ENCODE results near the gene MERTK. TPM values are rescaled to one million over a fixed set of nuclear protein-coding genes. Genes with fewer than 3 reads are reported as not detected.

The MERTK gene
- total and polyA plus RNA-seq, 2 of the 13 experiments (the other 11 are each of a cell fraction or from before 2014, with no cell fraction given) = 37.3 to 44.7 TPM

DNA sequence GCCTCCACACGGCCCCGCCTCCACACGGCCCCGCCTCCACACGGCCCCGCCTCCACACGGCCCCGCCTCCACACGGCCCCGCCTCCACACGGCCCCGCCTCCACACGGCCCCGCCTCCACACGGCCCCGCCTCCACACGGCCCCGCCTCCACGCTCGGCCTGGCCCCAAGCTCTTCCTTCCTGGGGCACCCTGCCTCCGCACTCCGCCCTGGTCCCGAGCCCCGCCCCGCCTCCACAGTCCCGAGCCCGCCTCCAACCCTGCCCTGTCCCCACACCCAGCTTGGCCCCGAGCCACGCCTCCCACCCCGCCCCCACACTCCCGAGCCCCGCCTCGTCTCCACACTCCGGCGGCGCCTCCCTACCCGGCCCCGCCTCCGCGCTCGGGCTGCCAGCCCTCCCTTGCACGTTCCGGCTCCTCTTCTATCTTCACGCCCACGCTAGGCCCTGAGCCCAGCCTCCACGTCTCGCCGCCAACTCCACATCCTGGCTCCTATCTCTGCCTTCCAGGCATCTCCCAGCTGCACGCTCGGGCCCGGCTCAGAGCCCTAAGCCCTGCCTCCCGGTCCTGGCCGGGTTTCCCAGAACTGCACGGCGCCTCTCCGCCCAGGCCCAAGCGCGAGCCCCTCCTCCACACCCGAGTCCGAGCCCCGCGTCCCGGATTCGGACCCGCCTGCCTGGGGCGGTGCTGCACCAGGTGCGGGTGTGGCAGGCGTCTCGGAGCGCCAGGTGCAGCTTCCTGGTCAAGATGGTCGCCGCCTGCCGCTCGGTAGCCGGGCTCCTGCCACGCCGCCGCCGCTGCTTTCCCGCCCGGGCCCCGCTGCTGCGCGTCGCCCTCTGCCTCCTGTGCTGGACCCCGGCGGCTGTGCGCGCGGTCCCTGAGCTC is 156.7 kb downstream of the MERTK start, which contains the start of gene TMEM87B (continued):
- TF ChIP-seq NR1H2 (CRISPR knock-in tag; IDR thresholded peaks at IDR 0.05; ENCODE audit: borderline replicate concordance, low read depth) = no peak
- peak; percentile 49; the same call in 1 of the 2 replicates for TF ChIP-seq KLF12 (CRISPR knock-in tag; IDR thresholded peaks at IDR 0.05; ENCODE audit: borderline replicate concordance)
- TF ChIP-seq, protein P1, sequence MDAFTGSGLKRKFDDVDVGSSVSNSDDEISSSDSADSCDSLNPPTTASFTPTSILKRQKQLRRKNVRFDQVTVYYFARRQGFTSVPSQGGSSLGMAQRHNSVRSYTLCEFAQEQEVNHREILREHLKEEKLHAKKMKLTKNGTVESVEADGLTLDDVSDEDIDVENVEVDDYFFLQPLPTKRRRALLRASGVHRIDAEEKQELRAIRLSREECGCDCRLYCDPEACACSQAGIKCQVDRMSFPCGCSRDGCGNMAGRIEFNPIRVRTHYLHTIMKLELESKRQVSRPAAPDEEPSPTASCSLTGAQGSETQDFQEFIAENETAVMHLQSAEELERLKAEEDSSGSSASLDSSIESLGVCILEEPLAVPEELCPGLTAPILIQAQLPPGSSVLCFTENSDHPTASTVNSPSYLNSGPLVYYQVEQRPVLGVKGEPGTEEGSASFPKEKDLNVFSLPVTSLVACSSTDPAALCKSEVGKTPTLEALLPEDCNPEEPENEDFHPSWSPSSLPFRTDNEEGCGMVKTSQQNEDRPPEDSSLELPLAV (CRISPR knock-in tag; conservative IDR thresholded peaks at IDR 0.05; ENCODE audit: low read depth) = 0 out of 2 replicates have a peak, but pooled peaks have one; percentile 33
- TF ChIP-seq HNRNPL (IDR thresholded peaks at IDR 0.05; ENCODE audit: low read depth, low read length) = 0 out of 2 replicates have a peak, but pooled peaks have one; percentile 28
- TF ChIP-seq PHF21A (CRISPR knock-in tag; IDR thresholded peaks at IDR 0.05) = peak; percentile 64; the same call in 1 of the 2 replicates
- no peak for TF ChIP-seq ZNF670 (CRISPR knock-in tag; IDR thresholded peaks at IDR 0.05; ENCODE audit: borderline replicate concordance)
- TF ChIP-seq, protein P2, sequence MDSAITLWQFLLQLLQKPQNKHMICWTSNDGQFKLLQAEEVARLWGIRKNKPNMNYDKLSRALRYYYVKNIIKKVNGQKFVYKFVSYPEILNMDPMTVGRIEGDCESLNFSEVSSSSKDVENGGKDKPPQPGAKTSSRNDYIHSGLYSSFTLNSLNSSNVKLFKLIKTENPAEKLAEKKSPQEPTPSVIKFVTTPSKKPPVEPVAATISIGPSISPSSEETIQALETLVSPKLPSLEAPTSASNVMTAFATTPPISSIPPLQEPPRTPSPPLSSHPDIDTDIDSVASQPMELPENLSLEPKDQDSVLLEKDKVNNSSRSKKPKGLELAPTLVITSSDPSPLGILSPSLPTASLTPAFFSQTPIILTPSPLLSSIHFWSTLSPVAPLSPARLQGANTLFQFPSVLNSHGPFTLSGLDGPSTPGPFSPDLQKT (CRISPR knock-in tag; IDR thresholded peaks at IDR 0.05; ENCODE audit: borderline replicate concordance) = 0 out of 2 replicates have a peak, but pooled peaks have one; percentile 38
- no peak for TF ChIP-seq GATAD1 (CRISPR knock-in tag; IDR thresholded peaks at IDR 0.05)
- TF ChIP-seq, protein P3, sequence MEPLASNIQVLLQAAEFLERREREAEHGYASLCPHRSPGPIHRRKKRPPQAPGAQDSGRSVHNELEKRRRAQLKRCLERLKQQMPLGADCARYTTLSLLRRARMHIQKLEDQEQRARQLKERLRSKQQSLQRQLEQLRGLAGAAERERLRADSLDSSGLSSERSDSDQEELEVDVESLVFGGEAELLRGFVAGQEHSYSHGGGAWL (CRISPR knock-in tag; IDR thresholded peaks at IDR 0.05) = peak; percentile 87
- TF ChIP-seq, protein P4, sequence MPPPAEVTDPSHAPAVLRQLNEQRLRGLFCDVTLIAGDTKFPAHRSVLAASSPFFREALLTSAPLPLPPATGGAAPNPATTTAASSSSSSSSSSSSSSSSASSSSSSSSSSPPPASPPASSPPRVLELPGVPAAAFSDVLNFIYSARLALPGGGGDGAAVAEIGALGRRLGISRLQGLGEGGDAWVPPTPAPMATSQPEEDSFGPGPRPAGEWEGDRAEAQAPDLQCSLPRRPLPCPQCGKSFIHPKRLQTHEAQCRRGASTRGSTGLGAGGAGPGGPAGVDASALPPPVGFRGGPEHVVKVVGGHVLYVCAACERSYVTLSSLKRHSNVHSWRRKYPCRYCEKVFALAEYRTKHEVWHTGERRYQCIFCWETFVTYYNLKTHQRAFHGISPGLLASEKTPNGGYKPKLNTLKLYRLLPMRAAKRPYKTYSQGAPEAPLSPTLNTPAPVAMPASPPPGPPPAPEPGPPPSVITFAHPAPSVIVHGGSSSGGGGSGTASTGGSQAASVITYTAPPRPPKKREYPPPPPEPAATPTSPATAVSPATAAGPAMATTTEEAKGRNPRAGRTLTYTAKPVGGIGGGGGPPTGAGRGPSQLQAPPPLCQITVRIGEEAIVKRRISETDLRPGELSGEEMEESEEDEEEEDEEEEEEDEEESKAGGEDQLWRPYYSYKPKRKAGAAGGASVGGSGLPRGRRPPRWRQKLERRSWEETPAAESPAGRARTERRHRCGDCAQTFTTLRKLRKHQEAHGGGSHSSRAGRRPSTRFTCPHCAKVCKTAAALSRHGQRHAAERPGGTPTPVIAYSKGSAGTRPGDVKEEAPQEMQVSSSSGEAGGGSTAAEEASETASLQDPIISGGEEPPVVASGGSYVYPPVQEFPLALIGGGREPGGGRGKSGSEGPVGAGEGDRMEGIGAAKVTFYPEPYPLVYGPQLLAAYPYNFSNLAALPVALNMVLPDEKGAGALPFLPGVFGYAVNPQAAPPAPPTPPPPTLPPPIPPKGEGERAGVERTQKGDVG (CRISPR knock-in tag; IDR thresholded peaks at IDR 0.05; ENCODE audit: borderline replicate concordance) = no peak
- TF ChIP-seq RCOR2 (CRISPR knock-in tag; IDR thresholded peaks at IDR 0.05) = no peak
- TF ChIP-seq NFKBIZ (CRISPR knock-in tag; IDR thresholded peaks at IDR 0.05) = no peak; the same call in 1 of the 2 replicates
- no peak; the same call in 1 of the 2 replicates for TF ChIP-seq ZNF331 (CRISPR knock-in tag; IDR thresholded peaks at IDR 0.05)
- TF ChIP-seq, protein P5, sequence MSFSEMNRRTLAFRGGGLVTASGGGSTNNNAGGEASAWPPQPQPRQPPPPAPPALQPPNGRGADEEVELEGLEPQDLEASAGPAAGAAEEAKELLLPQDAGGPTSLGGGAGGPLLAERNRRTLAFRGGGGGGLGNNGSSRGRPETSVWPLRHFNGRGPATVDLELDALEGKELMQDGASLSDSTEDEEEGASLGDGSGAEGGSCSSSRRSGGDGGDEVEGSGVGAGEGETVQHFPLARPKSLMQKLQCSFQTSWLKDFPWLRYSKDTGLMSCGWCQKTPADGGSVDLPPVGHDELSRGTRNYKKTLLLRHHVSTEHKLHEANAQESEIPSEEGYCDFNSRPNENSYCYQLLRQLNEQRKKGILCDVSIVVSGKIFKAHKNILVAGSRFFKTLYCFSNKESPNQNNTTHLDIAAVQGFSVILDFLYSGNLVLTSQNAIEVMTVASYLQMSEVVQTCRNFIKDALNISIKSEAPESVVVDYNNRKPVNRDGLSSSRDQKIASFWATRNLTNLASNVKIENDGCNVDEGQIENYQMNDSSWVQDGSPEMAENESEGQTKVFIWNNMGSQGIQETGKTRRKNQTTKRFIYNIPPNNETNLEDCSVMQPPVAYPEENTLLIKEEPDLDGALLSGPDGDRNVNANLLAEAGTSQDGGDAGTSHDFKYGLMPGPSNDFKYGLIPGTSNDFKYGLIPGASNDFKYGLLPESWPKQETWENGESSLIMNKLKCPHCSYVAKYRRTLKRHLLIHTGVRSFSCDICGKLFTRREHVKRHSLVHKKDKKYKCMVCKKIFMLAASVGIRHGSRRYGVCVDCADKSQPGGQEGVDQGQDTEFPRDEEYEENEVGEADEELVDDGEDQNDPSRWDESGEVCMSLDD (CRISPR knock-in tag; IDR thresholded peaks at IDR 0.05; ENCODE audit: borderline replicate concordance) = peak; percentile 64; the same call in 1 of the 2 replicates
- TF ChIP-seq, protein P6, sequence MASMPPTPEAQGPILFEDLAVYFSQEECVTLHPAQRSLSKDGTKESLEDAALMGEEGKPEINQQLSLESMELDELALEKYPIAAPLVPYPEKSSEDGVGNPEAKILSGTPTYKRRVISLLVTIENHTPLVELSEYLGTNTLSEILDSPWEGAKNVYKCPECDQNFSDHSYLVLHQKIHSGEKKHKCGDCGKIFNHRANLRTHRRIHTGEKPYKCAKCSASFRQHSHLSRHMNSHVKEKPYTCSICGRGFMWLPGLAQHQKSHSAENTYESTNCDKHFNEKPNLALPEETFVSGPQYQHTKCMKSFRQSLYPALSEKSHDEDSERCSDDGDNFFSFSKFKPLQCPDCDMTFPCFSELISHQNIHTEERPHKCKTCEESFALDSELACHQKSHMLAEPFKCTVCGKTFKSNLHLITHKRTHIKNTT (CRISPR knock-in tag; IDR thresholded peaks at IDR 0.05) = no peak
- no peak for TF ChIP-seq ZNF839 (CRISPR knock-in tag; IDR thresholded peaks at IDR 0.05; ENCODE audit: borderline replicate concordance)
